Small intestine (tissue), 7 donors: ENCODE data around the gene ADAMTS10. TPM values are rescaled to one million over a fixed set of nuclear protein-coding genes. Genes with fewer than 3 reads are reported as not detected.

Experiments
- DNase-seq, 2 donors: peaks; one replicate each; pipeline versions ENCODE4 v3.0.0 to v3.0.0-alpha.2; 2013
- FAIRE-seq: peaks from 2 replicates; lab custom pipeline; 2012; peaks lifted over from hg19 to GRCh38; lab: Jason Lieb, UNC
- H3K27ac ChIP-seq, 3 donors: one replicate each; pipeline ENCODE4 v1.5.1; 2013; ENCODE audit warnings: low read length in 2 of 3, mild to moderate bottlenecking in 2 of 3, control low read depth in 1 of 3, inconsistent platforms in 1 of 3, low read depth in 1 of 3, moderate library complexity in 1 of 3
- H3K27me3 ChIP-seq, 3 donors: one replicate each; pipeline ENCODE4 v1.6.1; 2013; ENCODE audit warnings: low read length in 3 of 3, inconsistent platforms in 1 of 3; ENCODE audit not compliant: control insufficient read depth in 3 of 3, insufficient read depth in 3 of 3
- H3K36me3 ChIP-seq, 3 donors: one replicate each; pipeline ENCODE4 v1.6.1; 2013; ENCODE audit warnings: low read length in 3 of 3, inconsistent platforms in 1 of 3, low read depth in 1 of 3, mild to moderate bottlenecking in 1 of 3, moderate library complexity in 1 of 3; ENCODE audit not compliant: control insufficient read depth in 3 of 3, insufficient read depth in 2 of 3
- H3K4me1 ChIP-seq, 3 donors: one replicate each; pipeline ENCODE4 v1.6.1; 2013; ENCODE audit warnings: low read length in 2 of 3, inconsistent platforms in 1 of 3, low read depth in 1 of 3, mild to moderate bottlenecking in 1 of 3, moderate library complexity in 1 of 3; ENCODE audit not compliant: control insufficient read depth in 3 of 3, insufficient read depth in 2 of 3
- H3K4me3 ChIP-seq, 3 donors: one replicate each; pipeline ENCODE4 v1.5.1; 2013; ENCODE audit warnings: low read length in 3 of 3, control low read depth in 1 of 3, inconsistent platforms in 1 of 3, low read depth in 1 of 3, mild to moderate bottlenecking in 1 of 3, moderate library complexity in 1 of 3
- H3K9me3 ChIP-seq, 2 donors: one replicate each; pipeline ENCODE4 v1.6.1; 2013; ENCODE audit warnings: low read depth in 1 of 2, low read length in 1 of 2; ENCODE audit not compliant: control insufficient read depth in 2 of 2, insufficient read depth in 1 of 2
- WGBS, 3 donors: extraction: QIAGEN DNeasy Blood & Tissue Kit; methylation state at CpG; one replicate each; pipeline ENCODE4 v1.1.7; 2013; 5-methylcytosine and 5-hydroxymethylcytosine counted together
- polyA plus RNA-seq, 4 donors: library from polyadenylated mRNA; stranded (reverse) in 3 of 4; unstranded in 1 of 4; fragments of 200-250 nt in 3 of 4; fragments of 120-200 nt in 1 of 4; gene quantifications; one replicate each; pipeline versions ENCODE4 v1.2.1 to v1.2.3, GENCODE V29; 2013
- donor health status: healthy with polysubstance abuse.
- donor health status: control.
- donor health status: control.
- donor health status: Bipolar disorder and iron deficiency.
- donor health status: healthy.

Gene ADAMTS10
- polyA plus RNA-seq, 4 donors: 1.9 to 11.1 (median 8.5) TPM; not detected in 1

DNA sequence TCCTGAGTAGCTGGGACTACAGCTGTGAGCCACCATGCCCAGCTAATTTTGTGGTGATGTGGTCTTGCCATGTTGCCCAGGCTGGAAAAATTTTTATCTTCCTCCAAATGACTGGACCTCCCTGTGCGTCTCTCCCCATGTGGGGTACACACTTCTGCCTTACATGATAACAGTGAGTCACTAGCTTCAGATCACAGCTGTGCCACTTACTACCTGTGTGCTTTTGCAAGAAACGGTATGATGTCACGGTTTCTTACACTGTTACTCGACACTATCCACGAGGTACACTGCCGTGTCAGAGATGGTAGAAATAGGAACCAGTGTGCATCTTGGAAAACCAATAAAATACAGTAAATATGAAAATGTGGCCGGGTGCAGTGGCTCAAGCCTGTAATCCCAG lies 79.0 kb downstream of the ADAMTS10 start:
- H3K4me3 ChIP-seq: no peak overlapping the region
- peaks cover 0 to 14% (median 0%) of the 10 kb centered on the region in 3 donors for H3K36me3 ChIP-seq
- peaks cover 0 to 8% of the 10 kb centered on the region in 2 donors for H3K9me3 ChIP-seq
- DNase-seq (no peak), FAIRE-seq (no peak)
- 84 to 88% (median 87%) methylated on average over 7 of the region's 7 CpGs for WGBS, 3 donors
- H3K27ac ChIP-seq: no peak overlapping the region
- H3K27me3 ChIP-seq: no peaks in the 10 kb centered on the region
- H3K4me1 ChIP-seq: peaks cover 0 to 28% (median 2%) of the 10 kb centered on the region in 3 donors

Other genes with a start within 250 kb of the ADAMTS10 start
- 10 to 100 TPM in 2 of 4 donors, 1 to 10 TPM in 2; 1.0 to 24.8 (median 8.7) TPM for gene ANGPTL4, start 246.6 kb downstream of the ADAMTS10 start, polyA plus RNA-seq
- gene RAB11B, start 220.4 kb downstream of the ADAMTS10 start, polyA plus RNA-seq: 100 to 1,000 TPM in 1 of 4 donors, 10 to 100 TPM in 3; 55.7 to 102 (median 72.2) TPM
- 10 to 100 TPM in 3 of 4 donors, 1 to 10 TPM in 1; 8.3 to 30.0 (median 24.4) TPM for gene MARCHF2, start 197.4 kb downstream of the ADAMTS10 start, polyA plus RNA-seq
- 100 to 1,000 TPM in 2 of 4 donors, 10 to 100 TPM in 2; 98.6 to 225 (median 156) TPM for gene HNRNPM, start 165.7 kb downstream of the ADAMTS10 start, polyA plus RNA-seq
- gene PRAM1, start 108.1 kb downstream of the ADAMTS10 start, polyA plus RNA-seq: 1 to 10 TPM in 1 of 4 donors, under 1 TPM in 3; 0.45 to 3.3 (median 0.75) TPM
- gene ZNF414, start 96.5 kb downstream of the ADAMTS10 start, polyA plus RNA-seq: 10 to 100 TPM in 3 of 4 donors, 1 to 10 TPM in 1; 6.5 to 28.2 (median 17.3) TPM
- 10 to 100 TPM in 1 of 4 donors, 1 to 10 TPM in 3; 1.3 to 13.7 (median 6.0) TPM for gene MYO1F, start 33.3 kb downstream of the ADAMTS10 start, polyA plus RNA-seq
- gene NFILZ, start 19.9 kb upstream of the ADAMTS10 start, polyA plus RNA-seq: not detected
- gene ACTL9, start 88.1 kb upstream of the ADAMTS10 start, polyA plus RNA-seq: not detected
- gene OR2Z1, start 110.9 kb upstream of the ADAMTS10 start, polyA plus RNA-seq: not detected
- 10 to 100 TPM in 2 of 4 donors, 1 to 10 TPM in 2; 6.8 to 29.4 (median 9.2) TPM for gene ZNF558, start 221.6 kb upstream of the ADAMTS10 start, polyA plus RNA-seq
- gene MBD3L1, start 221.7 kb upstream of the ADAMTS10 start, polyA plus RNA-seq: not detected